ENCODE data around the gene C1QC. TPM values are rescaled to one million over a fixed set of nuclear protein-coding genes. Genes with fewer than 3 reads are reported as not detected.

C1QC gene
- total RNA-seq, 1 experiment from 2014 or later, result 0.59 TPM

DNA sequence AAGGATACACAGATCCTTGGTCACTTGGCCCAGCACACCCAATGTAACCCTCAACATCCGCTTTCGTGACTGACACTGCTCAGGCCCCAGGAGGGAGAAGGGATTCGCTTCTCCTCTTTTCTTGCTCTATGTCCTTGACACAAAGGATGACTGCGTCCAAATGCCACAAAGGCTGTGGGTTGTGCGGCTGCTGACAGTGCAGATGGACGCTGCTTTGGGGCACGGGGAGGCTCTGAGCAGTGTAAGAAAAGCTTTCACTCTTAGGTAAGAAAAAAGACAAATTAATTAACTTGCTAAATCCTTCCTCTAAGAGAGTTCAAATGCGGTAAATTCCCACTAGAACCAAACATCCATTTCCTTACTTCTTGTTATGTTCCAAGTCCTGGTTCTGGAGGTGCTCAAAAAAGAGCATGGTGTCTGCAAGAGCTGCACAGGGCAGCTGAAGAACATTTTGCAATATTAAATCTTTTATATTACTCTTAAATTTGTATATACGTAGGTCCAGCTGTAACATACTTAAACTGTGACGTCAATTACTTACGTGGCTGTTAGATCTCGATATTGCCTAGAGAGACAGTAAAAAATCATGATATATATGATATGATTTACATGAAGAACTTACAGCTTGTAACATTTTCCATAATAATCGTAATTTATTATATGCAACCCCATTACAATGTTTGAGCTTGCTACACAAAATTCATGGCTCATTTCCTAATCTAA is 47.8 kb downstream of the C1QC start (continued):
- TF ChIP-seq, protein P1, sequence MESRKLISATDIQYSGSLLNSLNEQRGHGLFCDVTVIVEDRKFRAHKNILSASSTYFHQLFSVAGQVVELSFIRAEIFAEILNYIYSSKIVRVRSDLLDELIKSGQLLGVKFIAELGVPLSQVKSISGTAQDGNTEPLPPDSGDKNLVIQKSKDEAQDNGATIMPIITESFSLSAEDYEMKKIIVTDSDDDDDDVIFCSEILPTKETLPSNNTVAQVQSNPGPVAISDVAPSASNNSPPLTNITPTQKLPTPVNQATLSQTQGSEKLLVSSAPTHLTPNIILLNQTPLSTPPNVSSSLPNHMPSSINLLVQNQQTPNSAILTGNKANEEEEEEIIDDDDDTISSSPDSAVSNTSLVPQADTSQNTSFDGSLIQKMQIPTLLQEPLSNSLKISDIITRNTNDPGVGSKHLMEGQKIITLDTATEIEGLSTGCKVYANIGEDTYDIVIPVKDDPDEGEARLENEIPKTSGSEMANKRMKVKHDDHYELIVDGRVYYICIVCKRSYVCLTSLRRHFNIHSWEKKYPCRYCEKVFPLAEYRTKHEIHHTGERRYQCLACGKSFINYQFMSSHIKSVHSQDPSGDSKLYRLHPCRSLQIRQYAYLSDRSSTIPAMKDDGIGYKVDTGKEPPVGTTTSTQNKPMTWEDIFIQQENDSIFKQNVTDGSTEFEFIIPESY (IDR thresholded peaks at IDR 0.05; ENCODE audit: extremely low read depth, insufficient replicate concordance, low read length), result no peak
- TF ChIP-seq SP1 (IDR thresholded peaks at IDR 0.05; ENCODE audit: low read depth), result no peak
- TF ChIP-seq JUND (IDR thresholded peaks at IDR 0.05), result no peak
- TF ChIP-seq FOSL1 (IDR thresholded peaks at IDR 0.05; ENCODE audit: low read depth), result no peak
- TF ChIP-seq POLR2AphosphoS5 (IDR thresholded peaks at IDR 0.05; ENCODE audit: low read depth, low read length), result no peak
- TF ChIP-seq, protein P2, sequence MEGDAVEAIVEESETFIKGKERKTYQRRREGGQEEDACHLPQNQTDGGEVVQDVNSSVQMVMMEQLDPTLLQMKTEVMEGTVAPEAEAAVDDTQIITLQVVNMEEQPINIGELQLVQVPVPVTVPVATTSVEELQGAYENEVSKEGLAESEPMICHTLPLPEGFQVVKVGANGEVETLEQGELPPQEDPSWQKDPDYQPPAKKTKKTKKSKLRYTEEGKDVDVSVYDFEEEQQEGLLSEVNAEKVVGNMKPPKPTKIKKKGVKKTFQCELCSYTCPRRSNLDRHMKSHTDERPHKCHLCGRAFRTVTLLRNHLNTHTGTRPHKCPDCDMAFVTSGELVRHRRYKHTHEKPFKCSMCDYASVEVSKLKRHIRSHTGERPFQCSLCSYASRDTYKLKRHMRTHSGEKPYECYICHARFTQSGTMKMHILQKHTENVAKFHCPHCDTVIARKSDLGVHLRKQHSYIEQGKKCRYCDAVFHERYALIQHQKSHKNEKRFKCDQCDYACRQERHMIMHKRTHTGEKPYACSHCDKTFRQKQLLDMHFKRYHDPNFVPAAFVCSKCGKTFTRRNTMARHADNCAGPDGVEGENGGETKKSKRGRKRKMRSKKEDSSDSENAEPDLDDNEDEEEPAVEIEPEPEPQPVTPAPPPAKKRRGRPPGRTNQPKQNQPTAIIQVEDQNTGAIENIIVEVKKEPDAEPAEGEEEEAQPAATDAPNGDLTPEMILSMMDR (IDR thresholded peaks at IDR 0.05 in 2 of 3, conservative IDR thresholded peaks at IDR 0.05 in 1 of 3; ENCODE audit: borderline replicate concordance in 1 of 3, insufficient read depth in 1 of 3, low read depth in 2 of 3, low read length in 2 of 3), result no peak

DNA sequence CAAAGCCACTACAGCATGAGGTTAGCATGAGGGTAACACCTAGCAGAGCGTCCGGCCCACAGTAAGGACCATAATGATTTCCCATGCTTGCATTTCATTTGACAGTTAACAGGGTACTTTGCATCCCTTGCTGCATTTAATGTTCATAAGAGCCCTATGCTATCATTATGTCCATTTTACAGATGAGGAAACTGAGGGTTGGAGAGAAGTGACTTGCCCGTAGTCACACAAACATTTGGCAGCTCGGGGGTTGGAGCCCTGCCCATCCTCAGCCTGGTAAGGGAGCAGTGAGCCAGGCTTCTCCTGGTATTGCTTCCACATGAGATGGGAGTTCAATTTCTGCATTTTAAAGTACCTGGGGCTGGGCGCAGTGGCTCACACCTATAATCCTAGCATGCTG is 50.7 kb downstream of the C1QC start:
- no peaks in the 10 kb centered on the region for H3K9me2 ChIP-seq (ENCODE audit: insufficient read depth)
- no peaks in the 10 kb centered on the region for H4K20me1 ChIP-seq (ENCODE audit: insufficient read depth)
- H3K9me3 ChIP-seq (ENCODE audit: control insufficient read depth in 1 of 2, insufficient read depth in 1 of 2, low read depth in 1 of 2, low read length in 2 of 2), result no peaks in the 10 kb centered on the region
- ChIA-PET CTCF (no interaction called here), RAD21 (ENCODE audit: low non-redundant PET in 1 of 2, low total read pairs in 2 of 2, uncharacterized antibody in 2 of 2, unreplicated experiment in 2 of 2) (no interaction called here), POLR2A (no interaction called here)
- no peak overlapping the region for H3K9ac ChIP-seq (ENCODE audit: low read length)
- ATAC-seq (no peak), DNase-seq (ENCODE audit: low read depth, low spot score) (no peak)
- H2AFZ ChIP-seq (ENCODE audit: low read depth, low read length, poor library complexity, severe bottlenecking), result no peak overlapping the region
- no peaks in the 10 kb centered on the region for H3K36me3 ChIP-seq (ENCODE audit: control insufficient read depth in 1 of 2, insufficient read depth in 2 of 2, low read length in 2 of 2)
- intact Hi-C loops (cut with micrococcal nuclease), result no loop called here
- BruUV-seq (replicated peaks), result no TSS peak
- no peak overlapping the region for H3K4me2 ChIP-seq (ENCODE audit: low read length)
- H3K79me2 ChIP-seq (ENCODE audit: insufficient read depth, low read length), result no peaks in the 10 kb centered on the region
- H3K4me3 ChIP-seq (replicated peaks in 1 of 2; ENCODE audit: low read depth in 1 of 2, low read length in 2 of 2), result no peak overlapping the region
- peaks cover 6 to 9% of the 10 kb centered on the region in 2 experiments; a peak in 3 of 4 replicates for H3K4me1 ChIP-seq (ENCODE audit: control insufficient read depth in 1 of 2, insufficient read depth in 2 of 2, low read length in 2 of 2)
- no peak overlapping the region for H3K27ac ChIP-seq (ENCODE audit: low read depth, low read length)
- H3K27me3 ChIP-seq (ENCODE audit: insufficient read depth, low read length), result no peaks in the 10 kb centered on the region
- TF ChIP-seq, protein P3, sequence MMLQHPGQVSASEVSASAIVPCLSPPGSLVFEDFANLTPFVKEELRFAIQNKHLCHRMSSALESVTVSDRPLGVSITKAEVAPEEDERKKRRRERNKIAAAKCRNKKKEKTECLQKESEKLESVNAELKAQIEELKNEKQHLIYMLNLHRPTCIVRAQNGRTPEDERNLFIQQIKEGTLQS (IDR thresholded peaks at IDR 0.05), result no peak
- no peak for TF ChIP-seq EGR1 (IDR thresholded peaks at IDR 0.05; ENCODE audit: low read depth)
- no peak for TF ChIP-seq SRF (IDR thresholded peaks at IDR 0.05; ENCODE audit: low read depth)
- TF ChIP-seq CBX3 (IDR thresholded peaks at IDR 0.05; ENCODE audit: low read depth), result no peak
- no peak for TF ChIP-seq YY1 (IDR thresholded peaks at IDR 0.05; ENCODE audit: extremely low read depth, insufficient replicate concordance, low read depth, low read length)
- TF ChIP-seq SP1 (IDR thresholded peaks at IDR 0.05; ENCODE audit: low read depth), result no peak
- TF ChIP-seq EZH2phosphoT487 (IDR thresholded peaks at IDR 0.05; ENCODE audit: borderline replicate concordance), result no peak
- TF ChIP-seq SIN3A (IDR thresholded peaks at IDR 0.05; ENCODE audit: low read depth), result no peak
- TF ChIP-seq, protein P4, sequence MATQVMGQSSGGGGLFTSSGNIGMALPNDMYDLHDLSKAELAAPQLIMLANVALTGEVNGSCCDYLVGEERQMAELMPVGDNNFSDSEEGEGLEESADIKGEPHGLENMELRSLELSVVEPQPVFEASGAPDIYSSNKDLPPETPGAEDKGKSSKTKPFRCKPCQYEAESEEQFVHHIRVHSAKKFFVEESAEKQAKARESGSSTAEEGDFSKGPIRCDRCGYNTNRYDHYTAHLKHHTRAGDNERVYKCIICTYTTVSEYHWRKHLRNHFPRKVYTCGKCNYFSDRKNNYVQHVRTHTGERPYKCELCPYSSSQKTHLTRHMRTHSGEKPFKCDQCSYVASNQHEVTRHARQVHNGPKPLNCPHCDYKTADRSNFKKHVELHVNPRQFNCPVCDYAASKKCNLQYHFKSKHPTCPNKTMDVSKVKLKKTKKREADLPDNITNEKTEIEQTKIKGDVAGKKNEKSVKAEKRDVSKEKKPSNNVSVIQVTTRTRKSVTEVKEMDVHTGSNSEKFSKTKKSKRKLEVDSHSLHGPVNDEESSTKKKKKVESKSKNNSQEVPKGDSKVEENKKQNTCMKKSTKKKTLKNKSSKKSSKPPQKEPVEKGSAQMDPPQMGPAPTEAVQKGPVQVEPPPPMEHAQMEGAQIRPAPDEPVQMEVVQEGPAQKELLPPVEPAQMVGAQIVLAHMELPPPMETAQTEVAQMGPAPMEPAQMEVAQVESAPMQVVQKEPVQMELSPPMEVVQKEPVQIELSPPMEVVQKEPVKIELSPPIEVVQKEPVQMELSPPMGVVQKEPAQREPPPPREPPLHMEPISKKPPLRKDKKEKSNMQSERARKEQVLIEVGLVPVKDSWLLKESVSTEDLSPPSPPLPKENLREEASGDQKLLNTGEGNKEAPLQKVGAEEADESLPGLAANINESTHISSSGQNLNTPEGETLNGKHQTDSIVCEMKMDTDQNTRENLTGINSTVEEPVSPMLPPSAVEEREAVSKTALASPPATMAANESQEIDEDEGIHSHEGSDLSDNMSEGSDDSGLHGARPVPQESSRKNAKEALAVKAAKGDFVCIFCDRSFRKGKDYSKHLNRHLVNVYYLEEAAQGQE (IDR thresholded peaks at IDR 0.05; ENCODE audit: low read depth), result no peak
- TF ChIP-seq, protein P1 (IDR thresholded peaks at IDR 0.05; ENCODE audit: extremely low read depth, insufficient replicate concordance, low read length), result no peak
- no peak for TF ChIP-seq POLR2AphosphoS5 (IDR thresholded peaks at IDR 0.05; ENCODE audit: low read depth, low read length)
